GM23338 (cell line): Measurements from ENCODE around the gene MESP2.

Source experiments
- CTCF ChIP-seq, 2 experiments: fragments of 200-600 bp in 1 of 2; sonication (generic) in 1 of 2; conservative IDR thresholded peaks; 2 replicates each; pipeline versions ENCODE4 v1.5.1 to v1.6.1; 2016 to 2017; ENCODE audit warnings: antibody characterized with exemption in 2 of 2, low read depth in 2 of 2, mild to moderate bottlenecking in 2 of 2, moderate library complexity in 1 of 2
- ETS1 ChIP-seq: IDR thresholded peaks from 2 replicates; pipeline ENCODE4 v1.6.1; 2016; ENCODE audit warnings: antibody characterized with exemption
- EZH2phosphoT487 ChIP-seq: fragments of 200-600 bp; sonication (generic); IDR thresholded peaks from one replicate; pipeline ENCODE4 v1.8.1; 2018; ENCODE audit warnings: antibody characterized with exemption; ENCODE audit not compliant: unreplicated experiment
- JUNB ChIP-seq: IDR thresholded peaks from one replicate; pipeline ENCODE4 v1.6.1; 2016; ENCODE audit warnings: antibody characterized with exemption; ENCODE audit not compliant: unreplicated experiment

DNA sequence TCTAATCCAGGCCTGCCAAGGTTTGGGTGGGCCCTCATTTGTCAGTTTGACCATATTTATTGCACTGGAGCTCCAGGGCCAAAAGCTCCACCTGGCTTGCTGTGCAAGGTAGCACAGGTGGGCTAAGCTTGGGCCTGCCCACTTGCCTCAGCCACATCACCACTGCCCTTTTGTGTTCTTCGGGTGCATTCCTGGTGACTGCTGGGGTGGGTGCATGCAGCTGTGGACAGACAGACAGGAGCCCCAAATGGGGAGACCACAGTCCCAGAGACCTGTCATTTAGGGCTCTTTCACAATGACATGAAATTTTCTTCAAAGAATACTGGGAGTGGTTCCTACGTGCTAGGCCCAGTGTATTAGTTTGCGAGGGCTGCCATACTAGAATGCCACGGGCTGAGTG is 2.7 kb downstream of the MESP2 start:
- TF ChIP-seq CTCF (conservative IDR thresholded peaks at IDR 0.05; ENCODE audit: low read depth in 2 of 2) (no peak), ETS1 (no peak), EZH2phosphoT487 (no peak), JUNB (no peak)
